ENCODE measurements around the gene CFAP47.

The CFAP47 gene

DNA sequence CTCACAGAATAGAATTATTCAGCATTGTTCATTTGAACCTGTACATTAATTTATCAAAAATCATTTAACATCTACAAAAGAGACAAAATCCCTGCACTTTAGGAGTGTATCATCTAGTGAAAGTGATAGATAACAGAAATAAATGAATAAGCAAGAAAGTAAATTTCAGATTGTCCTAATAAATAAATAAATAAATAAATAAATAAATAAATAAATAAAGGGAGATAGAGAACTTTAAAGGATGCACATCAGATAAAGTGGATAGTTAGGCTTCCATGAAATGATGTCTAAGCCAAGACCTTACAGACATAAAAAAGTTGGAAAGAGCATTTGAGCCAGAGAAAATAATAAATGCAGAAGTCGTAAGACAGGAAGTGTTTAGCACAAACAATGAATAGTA lies 444.7 kb downstream of the CFAP47 start:
- H3K27ac Mint-ChIP-seq, result no peak overlapping the region
- no peaks in the 10 kb centered on the region for H3K4me1 Mint-ChIP-seq (ENCODE audit: low read depth)
- no peaks in the 10 kb centered on the region for H3K27me3 Mint-ChIP-seq (ENCODE audit: low read depth)
- H3K4me3 Mint-ChIP-seq, result no peak overlapping the region
- no peaks in the 10 kb centered on the region for H3K9me3 Mint-ChIP-seq
- H3K36me3 Mint-ChIP-seq (ENCODE audit: low read depth), result no peaks in the 10 kb centered on the region

DNA sequence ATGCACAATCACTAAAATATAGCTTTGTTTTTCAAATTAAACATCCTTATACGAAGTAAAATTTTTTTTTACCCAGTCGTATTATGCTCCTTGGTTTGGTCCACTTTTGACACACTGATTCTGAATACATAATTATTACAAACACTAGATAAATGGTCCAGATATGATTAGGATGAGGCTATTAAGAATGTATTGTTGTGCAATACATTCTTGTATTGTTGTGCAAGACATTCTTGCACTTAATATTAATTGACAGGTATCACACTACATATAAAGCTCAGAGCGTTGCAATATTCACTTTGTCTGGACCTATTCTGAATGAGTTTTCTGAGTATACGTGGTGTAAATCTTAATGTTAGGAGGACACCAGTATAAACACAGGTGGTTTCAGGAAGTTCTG lies 464.0 kb downstream of the CFAP47 start:
- H3K27me3 Mint-ChIP-seq (ENCODE audit: low read depth), result no peaks in the 10 kb centered on the region
- no peak overlapping the region for H3K27ac Mint-ChIP-seq
- H3K4me3 Mint-ChIP-seq, result no peak overlapping the region
- H3K4me1 Mint-ChIP-seq (ENCODE audit: low read depth), result no peaks in the 10 kb centered on the region
- H3K36me3 Mint-ChIP-seq (ENCODE audit: low read depth), result no peaks in the 10 kb centered on the region
- H3K9me3 Mint-ChIP-seq, result no peaks in the 10 kb centered on the region

DNA sequence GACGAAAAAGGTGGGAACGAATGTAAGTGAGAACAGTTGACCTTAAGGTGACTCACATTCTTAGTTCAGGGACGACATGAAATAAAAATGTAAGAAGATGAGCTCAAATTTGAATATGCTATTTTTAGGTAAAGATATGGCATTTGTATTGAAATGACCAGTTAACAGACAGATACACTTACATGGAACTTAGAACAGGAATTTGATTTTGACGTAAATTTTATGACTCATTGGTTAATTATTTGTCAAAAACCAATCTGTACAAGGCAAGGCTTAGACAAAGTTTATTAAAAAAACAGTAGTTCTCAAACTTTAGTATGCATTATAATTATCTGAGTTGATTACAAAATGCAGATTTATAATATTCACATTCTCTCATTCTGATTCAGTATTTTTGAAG lies 469.4 kb downstream of the CFAP47 start:
- Mint-ChIP-seq H3K27me3 (ENCODE audit: low read depth) (no peaks in the 10 kb centered on the region), H3K9me3 (no peaks in the 10 kb centered on the region), H3K4me3 (no peak overlapping the region), H3K27ac (no peak overlapping the region), H3K36me3 (ENCODE audit: low read depth) (no peaks in the 10 kb centered on the region), H3K4me1 (ENCODE audit: low read depth) (no peaks in the 10 kb centered on the region)

DNA sequence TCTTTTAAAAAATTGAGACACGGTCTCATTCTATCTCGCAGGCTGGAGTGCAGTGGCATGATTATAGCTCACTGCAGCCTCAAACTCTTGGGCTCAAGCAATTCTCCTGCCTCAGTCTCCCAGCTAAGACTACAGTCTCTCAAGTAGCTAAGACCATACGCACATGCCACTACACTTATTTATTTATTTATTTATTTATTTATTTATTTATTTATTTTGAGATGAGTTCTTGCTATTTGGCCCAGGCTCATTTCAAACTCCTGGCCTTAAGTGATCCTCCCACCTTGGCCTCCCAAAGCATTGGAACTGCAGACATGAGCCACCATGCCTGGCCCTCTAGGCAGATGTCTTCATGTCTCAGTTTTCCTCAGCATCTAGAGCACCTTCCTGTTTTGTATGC lies 482.2 kb downstream of the CFAP47 start:
- H3K27me3 Mint-ChIP-seq (ENCODE audit: low read depth), result no peaks in the 10 kb centered on the region
- no peak overlapping the region for H3K4me3 Mint-ChIP-seq
- no peaks in the 10 kb centered on the region for H3K36me3 Mint-ChIP-seq (ENCODE audit: low read depth)
- no peaks in the 10 kb centered on the region for H3K9me3 Mint-ChIP-seq
- H3K4me1 Mint-ChIP-seq (ENCODE audit: low read depth), result no peaks in the 10 kb centered on the region
- no peak overlapping the region for H3K27ac Mint-ChIP-seq

DNA sequence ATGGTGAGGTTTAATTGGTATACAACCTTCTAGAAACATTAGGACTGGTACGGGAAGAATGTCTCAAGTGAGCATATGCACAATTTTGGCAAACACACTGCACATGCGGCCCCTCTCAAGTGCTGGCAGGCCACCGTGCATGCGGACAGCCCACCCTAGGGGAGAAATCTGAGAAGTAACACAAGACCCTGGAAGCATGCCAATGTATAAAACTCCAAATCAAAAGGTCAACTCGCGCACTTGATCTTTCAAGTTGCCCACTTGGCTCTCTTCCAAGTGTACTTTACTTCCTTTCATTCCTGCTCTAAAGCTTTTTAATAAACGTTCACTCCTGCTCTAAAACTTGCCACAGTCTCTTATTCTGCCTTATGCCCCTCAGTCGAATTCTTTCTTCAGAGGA lies 488.3 kb downstream of the CFAP47 start:
- H3K36me3 Mint-ChIP-seq (ENCODE audit: low read depth), result no peaks in the 10 kb centered on the region
- H3K27ac Mint-ChIP-seq, result no peak overlapping the region
- no peaks in the 10 kb centered on the region for H3K27me3 Mint-ChIP-seq (ENCODE audit: low read depth)
- no peaks in the 10 kb centered on the region for H3K4me1 Mint-ChIP-seq (ENCODE audit: low read depth)
- no peak overlapping the region for H3K4me3 Mint-ChIP-seq
- no peaks in the 10 kb centered on the region for H3K9me3 Mint-ChIP-seq

DNA sequence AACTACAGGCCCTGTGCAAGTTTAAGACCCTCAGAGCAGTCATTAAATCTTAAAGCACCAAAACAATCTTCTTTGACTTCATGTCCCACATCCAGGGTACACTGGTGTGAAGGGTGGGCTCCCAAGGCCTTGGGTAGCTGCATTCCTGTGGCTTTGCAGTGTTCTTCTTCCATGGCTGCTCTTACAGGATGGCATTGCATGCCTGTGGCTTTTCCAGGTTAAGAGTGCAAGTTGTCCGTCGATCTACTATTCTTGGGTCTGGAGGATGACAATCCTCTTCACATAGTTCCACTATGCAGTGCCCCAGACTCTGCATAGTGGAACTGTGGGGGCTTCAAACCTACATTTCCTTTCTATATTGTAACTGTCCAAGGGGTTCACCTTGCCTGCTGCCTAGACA lies 494.5 kb downstream of the CFAP47 start:
- H3K9me3 Mint-ChIP-seq, result no peaks in the 10 kb centered on the region
- H3K27ac Mint-ChIP-seq, result no peak overlapping the region
- H3K4me3 Mint-ChIP-seq, result no peak overlapping the region
- H3K4me1 Mint-ChIP-seq (ENCODE audit: low read depth), result no peaks in the 10 kb centered on the region
- no peaks in the 10 kb centered on the region for H3K36me3 Mint-ChIP-seq (ENCODE audit: low read depth)
- H3K27me3 Mint-ChIP-seq (ENCODE audit: low read depth), result no peaks in the 10 kb centered on the region

DNA sequence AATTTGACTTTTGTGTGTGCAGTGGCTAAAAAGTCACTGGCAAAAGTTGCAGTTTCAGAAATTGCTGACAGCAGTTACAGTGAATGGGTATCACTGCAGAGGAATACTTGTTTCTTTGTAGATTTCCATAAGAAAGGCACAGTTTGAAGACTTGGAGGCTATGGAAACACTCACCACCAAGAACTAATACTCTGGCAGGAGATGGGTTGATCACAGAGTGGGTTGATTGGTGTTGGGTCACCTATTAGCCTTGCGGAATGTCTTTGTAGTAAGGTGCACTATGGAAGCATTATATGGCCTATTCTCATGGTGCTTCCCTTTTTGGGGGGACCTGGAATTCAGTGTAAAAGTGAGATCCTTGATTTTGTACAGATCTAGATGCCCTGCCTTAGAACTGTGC lies 502.8 kb downstream of the CFAP47 start:
- Mint-ChIP-seq H3K4me1 (ENCODE audit: low read depth) (no peaks in the 10 kb centered on the region), H3K4me3 (no peak overlapping the region), H3K36me3 (ENCODE audit: low read depth) (no peaks in the 10 kb centered on the region), H3K27ac (no peak overlapping the region), H3K9me3 (no peaks in the 10 kb centered on the region), H3K27me3 (ENCODE audit: low read depth) (no peaks in the 10 kb centered on the region)

DNA sequence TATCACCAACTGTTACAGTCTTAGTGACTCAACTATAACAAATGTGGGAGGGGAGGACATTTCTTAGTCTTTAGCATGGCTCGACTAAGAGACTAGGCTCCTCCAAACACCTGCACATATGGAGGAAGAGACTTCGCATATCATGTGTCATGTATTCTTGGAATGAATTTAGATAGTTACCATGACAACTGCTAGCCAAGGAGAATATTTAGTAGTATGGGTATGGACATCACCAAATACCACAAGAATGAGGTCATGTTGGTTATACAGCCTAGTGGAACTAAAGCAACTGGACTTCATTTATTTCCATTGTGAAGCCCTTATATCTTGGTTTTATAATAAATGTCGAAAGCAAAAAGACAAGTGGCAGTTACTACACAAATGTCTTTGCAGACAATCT lies 512.3 kb downstream of the CFAP47 start:
- Mint-ChIP-seq H3K4me3 (no peak overlapping the region), H3K36me3 (ENCODE audit: low read depth) (no peaks in the 10 kb centered on the region), H3K4me1 (ENCODE audit: low read depth) (no peaks in the 10 kb centered on the region), H3K27me3 (ENCODE audit: low read depth) (no peaks in the 10 kb centered on the region), H3K27ac (no peak overlapping the region), H3K9me3 (no peaks in the 10 kb centered on the region)

DNA sequence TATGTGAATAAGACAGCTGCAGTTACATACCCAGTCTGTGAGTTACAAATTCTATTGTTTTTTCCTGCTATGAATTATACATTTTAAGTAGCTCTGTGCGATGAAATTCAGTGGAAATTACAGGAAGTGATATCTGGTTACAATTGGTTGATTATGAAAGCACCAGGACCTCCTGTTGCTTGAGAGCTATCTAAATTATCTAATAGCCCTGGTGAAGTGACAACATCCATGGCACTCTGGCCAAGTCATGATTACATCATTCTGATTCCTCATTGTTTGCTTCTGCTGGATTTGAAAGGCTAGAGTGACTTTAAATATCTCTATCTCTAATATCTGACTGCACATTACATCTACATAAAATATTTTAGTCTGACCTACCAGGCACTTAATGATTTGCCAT lies 515.0 kb downstream of the CFAP47 start:
- Mint-ChIP-seq H3K36me3 (ENCODE audit: low read depth) (no peaks in the 10 kb centered on the region), H3K27ac (no peak overlapping the region), H3K4me3 (no peak overlapping the region), H3K9me3 (no peaks in the 10 kb centered on the region), H3K4me1 (ENCODE audit: low read depth) (no peaks in the 10 kb centered on the region), H3K27me3 (ENCODE audit: low read depth) (no peaks in the 10 kb centered on the region)

Measured in T-helper 1 cell treated with Interleukin-12 subunit alpha and Interleukin-12 subunit beta and Interleukin-4 antibody, amounts not matched to agents 30 μg/mL and 1 μg/mL, for 36 hours (primary cell).